Liver (tissue), 9 donors: ENCODE data around the gene LSMEM2. TPM values are rescaled to one million over a fixed set of nuclear protein-coding genes. Genes with fewer than 3 reads are reported as not detected.

Experiments used
- DNase-seq: peaks from one replicate; pipeline ENCODE4 v3.0.0-alpha.2; 2017; ENCODE audit warnings: low spot score
- H3K27ac ChIP-seq, 2 donors: one replicate each; pipeline ENCODE4 v1.7.0; 2013; ENCODE audit warnings: inconsistent platforms in 2 of 2, low read length in 2 of 2, control low read depth in 1 of 2, low read depth in 1 of 2, mild to moderate bottlenecking in 1 of 2
- H3K27me3 ChIP-seq, 4 donors: one replicate each; pipeline versions ENCODE4 v1.6.1 to v1.7.0; 2013; ENCODE audit warnings: low read length in 3 of 4, inconsistent platforms in 1 of 4, mild to moderate bottlenecking in 1 of 4, moderate library complexity in 1 of 4; ENCODE audit not compliant: control insufficient read depth in 4 of 4, insufficient read depth in 4 of 4
- H3K36me3 ChIP-seq, 4 donors: one replicate each; pipeline versions ENCODE4 v1.6.1 to v1.7.0; 2013; ENCODE audit warnings: low read length in 3 of 4, mild to moderate bottlenecking in 3 of 4, low read depth in 1 of 4, moderate library complexity in 1 of 4; ENCODE audit not compliant: control insufficient read depth in 4 of 4, insufficient read depth in 3 of 4
- H3K4me1 ChIP-seq, 4 donors: one replicate each; pipeline versions ENCODE4 v1.6.1 to v1.7.0; 2013; ENCODE audit warnings: low read length in 3 of 4, mild to moderate bottlenecking in 3 of 4, moderate library complexity in 1 of 4; ENCODE audit not compliant: control insufficient read depth in 4 of 4, insufficient read depth in 4 of 4
- H3K4me3 ChIP-seq, 3 donors: one replicate each; pipeline versions ENCODE4 v1.6.1 to v1.7.0; 2013; ENCODE audit warnings: low read length in 3 of 3, control low read depth in 1 of 3, low read depth in 1 of 3, mild to moderate bottlenecking in 1 of 3
- H3K9ac ChIP-seq, 2 donors: one replicate each; pipeline ENCODE4 v1.7.0; 2013; ENCODE audit warnings: low read length in 2 of 2, mild to moderate bottlenecking in 2 of 2, moderate library complexity in 2 of 2, control low read depth in 1 of 2, low read depth in 1 of 2
- H3K9me3 ChIP-seq, 4 donors: one replicate each; pipeline versions ENCODE4 v1.6.1 to v1.7.0; 2013; ENCODE audit warnings: low read length in 3 of 4; ENCODE audit not compliant: control insufficient read depth in 4 of 4
- EGR1 ChIP-seq, 2 donors: IDR thresholded peaks; 2 replicates each; pipeline ENCODE4 v1.6.1; 2016 to 2018; ENCODE audit warnings: antibody characterized with exemption in 2 of 2, low read depth in 2 of 2
- FOXA1 ChIP-seq: IDR thresholded peaks from 2 replicates; pipeline ENCODE4 v1.6.1; 2016; ENCODE audit warnings: antibody characterized with exemption
- FOXA2 ChIP-seq: IDR thresholded peaks from 2 replicates; pipeline ENCODE4 v1.6.1; 2016; ENCODE audit warnings: antibody characterized with exemption
- HNF4A ChIP-seq, 2 donors: conservative IDR thresholded peaks; 2 replicates each; pipeline ENCODE4 v1.6.1; 2016; ENCODE audit warnings: antibody characterized with exemption in 2 of 2, mild to moderate bottlenecking in 2 of 2
- HNF4G ChIP-seq: IDR thresholded peaks from 2 replicates; pipeline ENCODE4 v1.6.1; 2016; ENCODE audit warnings: antibody characterized with exemption
- JUND ChIP-seq, 2 donors: IDR thresholded peaks; 2 replicates each; pipeline ENCODE4 v1.6.1; 2016; ENCODE audit warnings: antibody characterized with exemption in 2 of 2
- NR2F2 ChIP-seq: IDR thresholded peaks from 2 replicates; pipeline ENCODE4 v1.6.1; 2016; ENCODE audit warnings: antibody characterized with exemption
- RAD21 ChIP-seq, 2 donors: IDR thresholded peaks; 2 replicates each; pipeline ENCODE4 v1.6.1; 2016; ENCODE audit warnings: antibody characterized with exemption in 2 of 2, mild to moderate bottlenecking in 2 of 2
- RXRA ChIP-seq, 2 donors: IDR thresholded peaks; 2 replicates each; pipeline ENCODE4 v1.6.1; 2017 to 2018; ENCODE audit warnings: antibody characterized with exemption in 2 of 2, mild to moderate bottlenecking in 1 of 2
- SP1 ChIP-seq: IDR thresholded peaks from 2 replicates; pipeline ENCODE4 v1.6.1; 2018; ENCODE audit warnings: antibody characterized with exemption, mild to moderate bottlenecking
- TAF1 ChIP-seq: conservative IDR thresholded peaks from 2 replicates; pipeline ENCODE4 v1.6.1; 2016; ENCODE audit warnings: antibody characterized with exemption, mild to moderate bottlenecking
- YY1 ChIP-seq: IDR thresholded peaks from 2 replicates; pipeline ENCODE4 v1.6.1; 2016; ENCODE audit warnings: antibody characterized with exemption, mild to moderate bottlenecking
- WGBS: extraction: QIAGEN DNeasy Blood & Tissue Kit; methylation state at CpG from one replicate; pipeline ENCODE4 v1.1.7; 2013; 5-methylcytosine and 5-hydroxymethylcytosine counted together
- polyA plus RNA-seq, 2 donors: library from polyadenylated mRNA; stranded (reverse) in 1 of 2; unstranded in 1 of 2; fragments of 200-250 nt in 1 of 2; fragments of >200 nt in 1 of 2; fragmentation: Nextera tagmentation in 1 of 2; extraction: Ambion mirVana in 1 of 2; gene quantifications; one replicate each; pipeline versions ENCODE4 v1.2.1 to v1.2.3, GENCODE V29; 2013 to 2015
- total RNA-seq, 2 donors: library from RNA; depleted of rRNA; stranded (reverse); fragments of >200 nt; gene quantifications; one replicate each; pipeline ENCODE4 v1.2.3, GENCODE V29; 2014
- TF ChIP-seq, protein P1 (sequence below): IDR thresholded peaks from 2 replicates; pipeline ENCODE4 v1.6.1; 2016; ENCODE audit warnings: antibody characterized with exemption, mild to moderate bottlenecking
- TF ChIP-seq, protein P2 (sequence below): IDR thresholded peaks from 2 replicates; pipeline ENCODE4 v1.6.1; 2016; ENCODE audit warnings: antibody characterized with exemption
- TF ChIP-seq, protein P3 (sequence below): IDR thresholded peaks from 2 replicates; pipeline ENCODE4 v1.6.1; 2016; ENCODE audit warnings: antibody characterized with exemption
- TF ChIP-seq, protein P4 (sequence below): IDR thresholded peaks from 2 replicates; pipeline ENCODE4 v1.6.1; 2016; ENCODE audit warnings: antibody characterized with exemption
- TF ChIP-seq, protein P5 (sequence below): fragments of 150-350 bp; IDR thresholded peaks from 2 replicates; pipeline ENCODE4 v1.5.1; 2017; ENCODE audit warnings: improper control_type of control experiment, low read depth, low read length; ENCODE audit not compliant: missing input control
- donor health status: healthy.
- donor health status: healthy.
- donor health status: healthy.
- donor health status: healthy.
- donor health status: healthy.

LSMEM2 gene
- total and polyA plus RNA-seq, 4 donors: 0.03 to 0.08 TPM; not detected in 2

DNA sequence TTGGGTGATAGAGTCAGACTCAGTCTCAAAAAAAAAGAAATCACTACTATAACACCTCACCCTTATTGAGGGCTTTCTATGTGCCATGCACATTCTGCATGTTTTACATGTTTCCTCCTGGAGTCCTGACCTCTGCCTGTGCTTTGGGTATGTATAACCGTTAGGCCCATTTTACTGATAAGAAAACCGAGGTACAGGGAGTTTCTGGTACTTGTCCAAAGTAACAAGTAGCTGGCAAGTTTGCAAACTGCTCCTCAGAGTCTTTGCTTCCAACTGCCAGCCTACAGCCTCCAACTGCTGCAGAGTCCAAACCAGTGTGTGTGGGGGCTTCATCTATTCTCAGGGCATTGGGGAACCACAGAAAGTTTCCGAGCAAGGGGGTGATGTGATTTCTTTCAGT, 46.6 kb upstream of the LSMEM2 start:
- Histone ChIP-seq H3K9me3 (no peaks in the 10 kb centered on the region), H3K9ac (no peak overlapping the region), H3K4me1 (peaks cover 8 to 18% (median 11%) of the 10 kb centered on the region in 4 donors), H3K27ac (no peak overlapping the region), H3K27me3 (no peaks in the 10 kb centered on the region), H3K36me3 (no peaks in the 10 kb centered on the region), H3K4me3 (no peak overlapping the region)
- no peak for DNase-seq
- 72% methylated on average over 3 of the region's 3 CpGs for WGBS
- TF ChIP-seq JUND (IDR thresholded peaks at IDR 0.05) (no peak), NR2F2 (no peak), HNF4A (conservative IDR thresholded peaks at IDR 0.05) (no peak), FOXA2 (no peak), FOXA1 (no peak), RXRA (IDR thresholded peaks at IDR 0.05) (no peak)
- TF ChIP-seq, protein P1, sequence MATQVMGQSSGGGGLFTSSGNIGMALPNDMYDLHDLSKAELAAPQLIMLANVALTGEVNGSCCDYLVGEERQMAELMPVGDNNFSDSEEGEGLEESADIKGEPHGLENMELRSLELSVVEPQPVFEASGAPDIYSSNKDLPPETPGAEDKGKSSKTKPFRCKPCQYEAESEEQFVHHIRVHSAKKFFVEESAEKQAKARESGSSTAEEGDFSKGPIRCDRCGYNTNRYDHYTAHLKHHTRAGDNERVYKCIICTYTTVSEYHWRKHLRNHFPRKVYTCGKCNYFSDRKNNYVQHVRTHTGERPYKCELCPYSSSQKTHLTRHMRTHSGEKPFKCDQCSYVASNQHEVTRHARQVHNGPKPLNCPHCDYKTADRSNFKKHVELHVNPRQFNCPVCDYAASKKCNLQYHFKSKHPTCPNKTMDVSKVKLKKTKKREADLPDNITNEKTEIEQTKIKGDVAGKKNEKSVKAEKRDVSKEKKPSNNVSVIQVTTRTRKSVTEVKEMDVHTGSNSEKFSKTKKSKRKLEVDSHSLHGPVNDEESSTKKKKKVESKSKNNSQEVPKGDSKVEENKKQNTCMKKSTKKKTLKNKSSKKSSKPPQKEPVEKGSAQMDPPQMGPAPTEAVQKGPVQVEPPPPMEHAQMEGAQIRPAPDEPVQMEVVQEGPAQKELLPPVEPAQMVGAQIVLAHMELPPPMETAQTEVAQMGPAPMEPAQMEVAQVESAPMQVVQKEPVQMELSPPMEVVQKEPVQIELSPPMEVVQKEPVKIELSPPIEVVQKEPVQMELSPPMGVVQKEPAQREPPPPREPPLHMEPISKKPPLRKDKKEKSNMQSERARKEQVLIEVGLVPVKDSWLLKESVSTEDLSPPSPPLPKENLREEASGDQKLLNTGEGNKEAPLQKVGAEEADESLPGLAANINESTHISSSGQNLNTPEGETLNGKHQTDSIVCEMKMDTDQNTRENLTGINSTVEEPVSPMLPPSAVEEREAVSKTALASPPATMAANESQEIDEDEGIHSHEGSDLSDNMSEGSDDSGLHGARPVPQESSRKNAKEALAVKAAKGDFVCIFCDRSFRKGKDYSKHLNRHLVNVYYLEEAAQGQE: no peak
- TF ChIP-seq, protein P2, sequence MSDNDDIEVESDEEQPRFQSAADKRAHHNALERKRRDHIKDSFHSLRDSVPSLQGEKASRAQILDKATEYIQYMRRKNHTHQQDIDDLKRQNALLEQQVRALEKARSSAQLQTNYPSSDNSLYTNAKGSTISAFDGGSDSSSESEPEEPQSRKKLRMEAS: no peak

DNA sequence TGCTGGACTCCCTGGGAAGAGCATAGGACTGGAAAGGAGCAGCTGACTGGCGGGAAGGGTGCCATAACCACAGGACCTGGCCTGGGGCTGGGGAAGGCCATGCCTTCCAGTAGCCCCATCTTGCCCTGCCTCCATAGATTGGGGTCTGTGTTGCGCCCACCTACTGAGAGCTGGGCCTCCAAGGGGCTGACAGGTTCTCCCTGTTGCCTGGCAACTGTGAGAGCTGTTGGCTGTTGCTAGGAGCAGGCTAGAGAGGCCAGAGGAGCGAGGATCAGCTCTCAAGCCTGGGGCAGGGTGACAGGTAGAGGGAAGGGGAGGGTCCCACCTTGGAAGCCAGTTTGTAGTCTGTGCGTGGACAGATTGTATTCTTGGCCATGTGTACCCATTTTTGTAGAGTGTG, 45.7 kb upstream of the LSMEM2 start:
- H3K9me3 ChIP-seq: no peaks in the 10 kb centered on the region
- 96% methylated on average over 4 of the region's 4 CpGs for WGBS

More for the DNA sequence above, 45.7 kb upstream of the LSMEM2 start:
- no peaks in the 10 kb centered on the region for H3K36me3 ChIP-seq
- H3K27me3 ChIP-seq: no peaks in the 10 kb centered on the region
- no peak overlapping the region for H3K4me3 ChIP-seq
- no peak overlapping the region for H3K9ac ChIP-seq
- no peak overlapping the region for H3K27ac ChIP-seq
- no peak for DNase-seq
- TF ChIP-seq, protein P2: no peak
- no peak for TF ChIP-seq NR2F2
- TF ChIP-seq, protein P3, sequence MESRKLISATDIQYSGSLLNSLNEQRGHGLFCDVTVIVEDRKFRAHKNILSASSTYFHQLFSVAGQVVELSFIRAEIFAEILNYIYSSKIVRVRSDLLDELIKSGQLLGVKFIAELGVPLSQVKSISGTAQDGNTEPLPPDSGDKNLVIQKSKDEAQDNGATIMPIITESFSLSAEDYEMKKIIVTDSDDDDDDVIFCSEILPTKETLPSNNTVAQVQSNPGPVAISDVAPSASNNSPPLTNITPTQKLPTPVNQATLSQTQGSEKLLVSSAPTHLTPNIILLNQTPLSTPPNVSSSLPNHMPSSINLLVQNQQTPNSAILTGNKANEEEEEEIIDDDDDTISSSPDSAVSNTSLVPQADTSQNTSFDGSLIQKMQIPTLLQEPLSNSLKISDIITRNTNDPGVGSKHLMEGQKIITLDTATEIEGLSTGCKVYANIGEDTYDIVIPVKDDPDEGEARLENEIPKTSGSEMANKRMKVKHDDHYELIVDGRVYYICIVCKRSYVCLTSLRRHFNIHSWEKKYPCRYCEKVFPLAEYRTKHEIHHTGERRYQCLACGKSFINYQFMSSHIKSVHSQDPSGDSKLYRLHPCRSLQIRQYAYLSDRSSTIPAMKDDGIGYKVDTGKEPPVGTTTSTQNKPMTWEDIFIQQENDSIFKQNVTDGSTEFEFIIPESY: no peak
- TF ChIP-seq, protein P4, sequence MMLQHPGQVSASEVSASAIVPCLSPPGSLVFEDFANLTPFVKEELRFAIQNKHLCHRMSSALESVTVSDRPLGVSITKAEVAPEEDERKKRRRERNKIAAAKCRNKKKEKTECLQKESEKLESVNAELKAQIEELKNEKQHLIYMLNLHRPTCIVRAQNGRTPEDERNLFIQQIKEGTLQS: no peak
- TF ChIP-seq TAF1: no peak
- TF ChIP-seq FOXA2: no peak
- TF ChIP-seq HNF4G: no peak
- no peak for TF ChIP-seq HNF4A (conservative IDR thresholded peaks at IDR 0.05)
- TF ChIP-seq EGR1 (IDR thresholded peaks at IDR 0.05; ENCODE audit: low read depth in 2 of 2): no peak
- TF ChIP-seq, protein P1: no peak
- no peak for TF ChIP-seq YY1
- TF ChIP-seq RAD21 (IDR thresholded peaks at IDR 0.05): no peak
- TF ChIP-seq RXRA (IDR thresholded peaks at IDR 0.05): no peak
- no peak for TF ChIP-seq SP1
- TF ChIP-seq, protein P5, sequence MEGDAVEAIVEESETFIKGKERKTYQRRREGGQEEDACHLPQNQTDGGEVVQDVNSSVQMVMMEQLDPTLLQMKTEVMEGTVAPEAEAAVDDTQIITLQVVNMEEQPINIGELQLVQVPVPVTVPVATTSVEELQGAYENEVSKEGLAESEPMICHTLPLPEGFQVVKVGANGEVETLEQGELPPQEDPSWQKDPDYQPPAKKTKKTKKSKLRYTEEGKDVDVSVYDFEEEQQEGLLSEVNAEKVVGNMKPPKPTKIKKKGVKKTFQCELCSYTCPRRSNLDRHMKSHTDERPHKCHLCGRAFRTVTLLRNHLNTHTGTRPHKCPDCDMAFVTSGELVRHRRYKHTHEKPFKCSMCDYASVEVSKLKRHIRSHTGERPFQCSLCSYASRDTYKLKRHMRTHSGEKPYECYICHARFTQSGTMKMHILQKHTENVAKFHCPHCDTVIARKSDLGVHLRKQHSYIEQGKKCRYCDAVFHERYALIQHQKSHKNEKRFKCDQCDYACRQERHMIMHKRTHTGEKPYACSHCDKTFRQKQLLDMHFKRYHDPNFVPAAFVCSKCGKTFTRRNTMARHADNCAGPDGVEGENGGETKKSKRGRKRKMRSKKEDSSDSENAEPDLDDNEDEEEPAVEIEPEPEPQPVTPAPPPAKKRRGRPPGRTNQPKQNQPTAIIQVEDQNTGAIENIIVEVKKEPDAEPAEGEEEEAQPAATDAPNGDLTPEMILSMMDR: no peak
- H3K4me1 ChIP-seq: peaks cover 6 to 18% (median 13%) of the 10 kb centered on the region in 4 donors
